HG03045 (cell line): Measurements from ENCODE around the gene NUDT14.

ENCODE experiments used
- ATAC-seq: cut with Tn5 transposase; IDR thresholded peaks from one replicate; pipeline ENCODE4 v1.9.1; 2021; ENCODE audit warnings: mild to moderate bottlenecking, moderate library complexity; ENCODE audit not compliant: unreplicated experiment

The NUDT14 gene

GRCh38 chr14:105200074-105200473, 19.0 kb upstream of the NUDT14 start:
- no peak for ATAC-seq

- no peak for ATAC-seq
Measured at GRCh38 chr14:105199093-105199492, 18.0 kb upstream of the NUDT14 start.

- ATAC-seq = no peak
Measured at GRCh38 chr14:105198588-105198987, 17.5 kb upstream of the NUDT14 start.

DNA sequence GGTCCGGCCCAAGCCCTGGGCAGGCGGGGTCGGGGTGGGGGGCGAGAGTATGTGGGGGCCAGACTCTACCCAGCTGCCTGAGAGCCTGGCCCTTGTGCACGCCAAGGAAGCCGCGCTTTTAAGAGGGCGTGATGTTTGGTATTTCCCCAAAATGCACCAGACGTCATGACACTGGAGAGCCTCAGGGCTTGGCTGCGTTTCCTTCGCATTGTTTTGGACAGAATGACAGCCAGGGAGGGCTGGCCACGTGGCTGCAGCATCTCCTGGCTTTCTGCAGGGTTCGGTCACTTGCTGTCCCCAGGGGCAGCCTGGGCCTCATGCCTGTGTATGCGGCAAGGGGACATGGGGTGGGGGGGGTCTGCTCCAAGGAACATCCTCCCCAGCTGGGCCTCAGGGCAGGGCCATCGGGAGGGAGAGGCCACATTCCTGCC, 16.1 kb upstream of the NUDT14 start:
- no peak for ATAC-seq

- no peak for ATAC-seq
Measured at GRCh38 chr14:105196265-105196960, 15.3 kb upstream of the NUDT14 start.

DNA sequence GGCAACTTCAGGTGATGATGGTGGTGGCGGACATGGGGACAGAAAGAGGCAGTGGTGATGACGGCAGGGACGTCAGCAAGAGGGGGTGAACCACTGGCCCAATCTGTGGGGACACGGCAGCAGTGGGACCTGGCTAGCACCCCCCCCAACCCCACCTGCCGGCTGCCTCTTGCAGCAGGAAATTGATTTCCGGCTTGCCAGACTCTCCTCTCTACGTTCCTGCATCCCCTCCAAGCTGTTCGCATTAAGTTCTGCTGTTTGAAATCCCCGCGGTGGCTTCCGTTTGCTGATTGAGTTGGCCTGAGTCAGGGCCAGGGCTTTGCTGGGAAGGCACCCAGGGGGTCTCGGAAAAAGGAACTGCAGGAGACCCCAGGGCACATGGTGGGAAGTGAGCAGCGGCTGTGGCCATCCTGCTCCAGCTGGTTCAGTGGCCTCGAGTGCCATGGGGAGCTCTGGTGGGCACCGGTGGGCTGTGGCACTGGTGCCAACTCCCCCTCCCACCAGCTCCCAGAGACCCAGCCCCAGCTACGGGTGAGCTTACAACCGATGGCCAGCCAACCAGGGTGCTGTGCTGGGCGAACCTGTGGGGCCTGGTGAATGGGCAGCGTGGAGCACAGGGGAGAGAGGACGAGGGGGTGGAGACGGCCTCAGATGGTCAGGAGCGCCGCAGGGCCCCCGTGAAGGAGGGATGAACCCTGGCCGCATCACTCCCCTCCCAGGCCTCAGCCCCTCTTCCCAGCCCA, 14.6 kb upstream of the NUDT14 start:
- no peak for ATAC-seq

DNA sequence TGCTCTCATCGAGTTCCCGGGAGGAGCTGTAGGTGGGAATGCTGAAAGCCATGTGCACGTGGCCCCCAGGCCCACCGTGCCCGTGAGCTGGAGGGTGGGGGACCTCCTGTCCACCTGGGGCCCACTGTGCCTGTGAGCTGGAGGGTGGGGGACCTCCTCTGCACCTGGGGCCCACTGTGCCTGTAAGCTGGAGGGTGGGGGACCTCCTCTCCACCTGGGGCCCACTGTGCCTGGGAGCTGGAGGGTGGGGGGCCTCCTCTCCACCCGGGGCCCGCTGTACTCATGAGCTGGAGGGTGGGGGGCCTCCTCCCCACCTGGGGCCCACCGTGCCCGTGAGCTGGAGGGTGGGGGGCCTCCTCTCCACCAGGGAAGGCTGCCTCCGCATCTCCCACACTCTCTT, 13.9 kb upstream of the NUDT14 start:
- ATAC-seq = no peak

DNA sequence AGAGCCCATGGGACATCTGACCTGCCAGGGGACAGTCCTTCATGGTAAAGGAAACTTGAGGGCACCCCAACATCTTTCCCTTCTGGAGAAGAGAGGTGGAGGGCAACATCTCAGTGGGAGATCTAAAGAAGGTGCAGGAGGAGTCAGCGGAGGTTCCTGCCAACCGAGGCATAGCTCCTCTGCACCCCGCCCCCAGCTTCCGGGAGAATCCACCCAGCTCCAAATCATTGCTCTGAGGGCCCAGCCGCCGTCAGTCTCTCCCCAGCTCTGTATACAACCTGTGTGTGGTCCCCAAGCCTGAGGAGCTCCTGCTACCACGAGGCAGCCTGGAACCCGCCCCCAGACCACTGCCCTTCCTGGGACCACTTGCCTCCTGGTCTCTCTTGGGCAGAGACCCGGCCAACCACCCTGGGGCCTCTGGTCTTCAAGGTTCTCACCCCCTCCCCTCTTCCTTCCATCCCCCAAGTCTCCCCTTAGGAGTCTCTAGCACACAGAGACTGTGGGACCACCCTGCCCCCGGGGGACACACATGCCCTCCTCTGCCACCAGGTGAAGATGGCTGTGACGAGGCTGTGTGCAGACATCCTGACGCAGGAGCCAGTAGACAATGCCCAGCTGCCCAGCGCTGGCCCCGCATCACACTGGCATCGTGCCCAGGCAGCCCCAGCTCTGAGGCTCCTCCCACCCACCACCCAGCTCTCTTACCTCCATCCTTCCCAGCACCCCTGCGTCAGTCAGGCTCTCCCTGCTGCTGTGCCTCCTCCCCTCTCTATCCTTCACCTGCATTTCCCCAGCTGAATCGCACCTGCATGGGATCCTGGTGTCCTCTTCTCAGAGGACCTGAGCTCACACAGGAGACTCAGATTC, 13.0 kb upstream of the NUDT14 start:
- no peak for ATAC-seq

DNA sequence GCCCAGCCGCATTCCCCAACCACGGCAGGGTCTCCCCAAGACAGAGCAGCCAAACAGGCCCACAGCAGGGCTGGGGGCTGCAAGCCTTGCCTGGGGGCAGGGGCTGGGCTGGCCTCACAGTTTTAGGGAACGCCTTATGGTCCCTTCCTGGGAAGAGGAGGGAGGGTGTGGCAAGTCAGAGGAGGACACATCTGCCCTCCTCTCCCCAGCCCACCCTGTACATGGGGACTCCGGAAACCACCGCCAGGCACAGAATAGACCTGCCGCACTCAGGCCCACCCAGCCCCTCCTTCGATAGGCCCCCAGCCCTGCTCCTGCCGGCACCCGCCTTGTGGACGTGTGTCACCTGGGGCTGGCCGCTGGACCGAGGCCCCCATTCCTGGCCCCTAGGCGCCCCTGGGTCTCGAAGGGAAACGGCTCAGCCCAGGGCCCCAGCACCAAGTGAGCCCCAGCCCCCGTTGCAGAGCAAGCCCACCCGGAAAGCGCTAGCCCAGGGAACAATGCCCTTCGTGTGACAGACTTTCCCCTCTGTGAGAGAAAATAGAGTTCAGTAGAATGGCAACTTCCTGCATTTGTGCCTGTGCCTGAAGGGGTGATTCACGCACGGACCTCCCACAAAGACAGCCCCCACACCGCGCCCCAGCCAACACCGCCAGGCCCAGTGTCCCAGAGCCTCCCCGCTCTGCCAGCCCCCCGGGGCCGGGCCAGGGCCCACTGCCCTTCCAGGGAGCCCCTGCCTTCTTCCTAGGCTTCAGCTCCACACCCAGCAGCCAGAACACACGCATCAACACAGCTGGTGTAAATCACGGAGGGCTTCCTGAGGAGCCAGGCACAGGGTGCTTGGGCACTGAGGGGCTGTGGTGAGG, 12.0 kb upstream of the NUDT14 start:
- no peak for ATAC-seq

DNA sequence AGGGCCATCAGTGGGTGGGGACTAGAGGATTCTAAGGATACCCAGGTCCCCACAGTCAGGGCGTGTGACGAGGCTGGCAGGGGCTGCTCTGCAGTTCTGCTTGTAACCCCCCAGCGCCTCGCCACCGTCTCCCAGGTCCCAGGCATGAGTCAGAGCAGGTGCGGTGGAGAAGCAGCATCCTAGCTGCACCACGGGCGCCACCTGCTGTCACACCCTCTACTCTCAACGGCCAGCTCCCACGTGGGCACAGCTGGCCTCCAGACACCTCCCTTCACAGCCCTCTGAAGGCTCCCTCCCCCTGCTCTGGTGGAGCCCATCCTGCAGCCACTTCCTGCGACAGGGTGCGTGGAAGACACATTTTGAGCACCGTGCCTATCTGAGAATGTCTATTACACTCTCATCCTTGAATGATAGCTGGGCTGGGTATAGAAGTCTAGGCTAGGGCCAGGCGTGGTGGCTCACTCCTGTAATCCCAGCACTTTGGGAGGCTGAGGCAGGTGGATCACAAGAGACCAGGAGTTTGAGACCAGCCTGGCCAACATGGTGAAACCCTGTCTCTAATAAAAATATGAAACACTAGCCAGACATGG, 6.9 kb upstream of the NUDT14 start:
- no peak for ATAC-seq

DNA sequence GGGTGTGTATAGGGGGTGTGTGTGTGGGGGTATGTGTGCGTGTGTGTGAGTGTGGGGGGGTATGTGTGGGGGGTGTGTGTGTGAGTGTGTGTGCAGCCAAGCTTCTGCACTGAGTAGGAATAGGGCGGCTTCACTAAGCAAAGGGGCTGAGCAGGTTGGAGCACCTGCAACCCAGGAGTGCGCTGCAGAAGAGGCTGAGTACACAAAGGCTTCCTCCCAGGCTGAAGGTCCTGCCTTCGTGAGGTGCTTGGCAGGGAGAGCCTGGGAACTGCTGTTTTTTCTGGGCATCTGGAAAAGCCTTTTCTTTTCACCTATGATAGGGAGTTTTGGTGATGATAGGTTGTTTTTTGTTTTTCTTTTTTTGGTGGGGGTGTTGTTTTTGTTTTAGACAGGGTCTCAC, 6.0 kb upstream of the NUDT14 start:
- ATAC-seq = no peak

DNA sequence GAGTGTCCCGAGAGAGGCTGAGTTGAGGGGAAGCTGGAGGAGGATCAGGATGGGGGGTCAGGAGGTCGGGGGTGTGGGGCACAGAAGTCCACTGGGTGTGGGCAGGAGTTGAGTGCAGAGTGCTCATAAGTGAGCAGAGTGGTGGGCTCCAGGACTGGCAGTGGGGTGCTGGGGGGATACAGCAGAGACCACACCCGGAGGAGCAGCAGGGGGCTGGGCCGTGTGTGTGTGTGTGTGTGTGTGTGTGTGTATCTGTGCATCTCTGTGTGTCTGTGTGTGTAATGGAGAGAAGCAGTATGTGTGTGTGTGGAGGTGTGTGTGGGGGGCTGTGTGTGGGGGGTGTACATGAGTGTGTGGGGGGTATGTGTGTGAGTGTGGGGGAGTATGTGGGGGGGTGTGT, 4.9 kb upstream of the NUDT14 start:
- no peak for ATAC-seq

- no peak for ATAC-seq
Measured at GRCh38 chr14:105185001-105185400, 3.9 kb upstream of the NUDT14 start.

GRCh38 chr14:105184461-105184860, 3.3 kb upstream of the NUDT14 start:
- ATAC-seq = no peak

GRCh38 chr14:105182296-105183020, 1.3 kb upstream of the NUDT14 start:
- no peak for ATAC-seq

- no peak for ATAC-seq
Measured at GRCh38 chr14:105181549-105182295, 610 bp upstream of the NUDT14 start.

- ATAC-seq = no peak
Measured at GRCh38 chr14:105179191-105179590, 1.9 kb downstream of the NUDT14 start.

DNA sequence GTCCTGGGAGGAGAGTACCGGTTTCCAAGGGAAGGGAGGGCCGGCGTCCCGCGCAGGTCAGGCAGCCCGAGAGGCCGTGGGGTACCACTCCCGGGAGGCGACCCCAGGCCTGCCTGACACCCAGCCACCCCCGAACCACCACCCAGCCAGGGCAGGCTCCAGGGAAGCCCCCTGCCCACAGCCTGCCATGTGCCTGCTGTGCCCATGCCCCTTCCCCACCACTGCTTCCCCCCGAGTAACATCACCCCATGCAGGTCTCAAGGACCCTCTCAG, 2.3 kb downstream of the NUDT14 start:
- no peak for ATAC-seq
